Occipital lobe (tissue), 2 donors: ENCODE data around the gene UCP2. TPM values are rescaled to one million over a fixed set of nuclear protein-coding genes. Genes with fewer than 3 reads are reported as not detected.

Source experiments
- DNase-seq: peaks from one replicate; lab custom pipeline; 2025; lab: John Stamatoyannopoulos, UW
- total RNA-seq: library from RNA; depleted of rRNA; stranded (reverse); fragments of >200 nt; gene quantifications from one replicate; pipeline ENCODE4 v1.2.3, GENCODE V29; 2014

Gene UCP2, protein sequence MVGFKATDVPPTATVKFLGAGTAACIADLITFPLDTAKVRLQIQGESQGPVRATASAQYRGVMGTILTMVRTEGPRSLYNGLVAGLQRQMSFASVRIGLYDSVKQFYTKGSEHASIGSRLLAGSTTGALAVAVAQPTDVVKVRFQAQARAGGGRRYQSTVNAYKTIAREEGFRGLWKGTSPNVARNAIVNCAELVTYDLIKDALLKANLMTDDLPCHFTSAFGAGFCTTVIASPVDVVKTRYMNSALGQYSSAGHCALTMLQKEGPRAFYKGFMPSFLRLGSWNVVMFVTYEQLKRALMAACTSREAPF
- total RNA-seq: 5.0 TPM

DNA sequence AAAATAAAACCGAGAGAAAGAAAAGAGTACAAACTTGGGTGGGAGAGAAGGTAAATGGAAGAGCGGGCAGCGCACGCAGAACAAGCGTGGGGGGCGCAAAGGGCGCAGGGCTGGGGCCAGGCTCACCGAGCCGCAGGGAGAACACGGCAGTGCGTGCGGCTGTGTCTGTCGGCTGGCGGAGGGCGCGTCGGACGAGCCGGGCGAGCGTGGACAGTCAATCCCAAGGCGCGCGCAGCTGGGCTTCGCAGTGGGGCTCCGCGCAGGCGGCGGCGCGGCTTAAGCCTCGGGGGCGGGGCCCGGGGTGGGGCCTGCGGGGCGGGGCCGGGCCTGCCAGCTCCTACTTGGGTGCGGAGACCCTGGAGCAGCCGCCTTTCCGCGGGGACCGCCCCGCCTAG, at the start of gene UCP2:
Gene UCP2, minus strand, starts transcription at position 249 of the 395 bp plus-strand sequence. CDS start 4,465 bp downstream, outside the sequence.
- peak; percentile 71 for DNase-seq

DNA sequence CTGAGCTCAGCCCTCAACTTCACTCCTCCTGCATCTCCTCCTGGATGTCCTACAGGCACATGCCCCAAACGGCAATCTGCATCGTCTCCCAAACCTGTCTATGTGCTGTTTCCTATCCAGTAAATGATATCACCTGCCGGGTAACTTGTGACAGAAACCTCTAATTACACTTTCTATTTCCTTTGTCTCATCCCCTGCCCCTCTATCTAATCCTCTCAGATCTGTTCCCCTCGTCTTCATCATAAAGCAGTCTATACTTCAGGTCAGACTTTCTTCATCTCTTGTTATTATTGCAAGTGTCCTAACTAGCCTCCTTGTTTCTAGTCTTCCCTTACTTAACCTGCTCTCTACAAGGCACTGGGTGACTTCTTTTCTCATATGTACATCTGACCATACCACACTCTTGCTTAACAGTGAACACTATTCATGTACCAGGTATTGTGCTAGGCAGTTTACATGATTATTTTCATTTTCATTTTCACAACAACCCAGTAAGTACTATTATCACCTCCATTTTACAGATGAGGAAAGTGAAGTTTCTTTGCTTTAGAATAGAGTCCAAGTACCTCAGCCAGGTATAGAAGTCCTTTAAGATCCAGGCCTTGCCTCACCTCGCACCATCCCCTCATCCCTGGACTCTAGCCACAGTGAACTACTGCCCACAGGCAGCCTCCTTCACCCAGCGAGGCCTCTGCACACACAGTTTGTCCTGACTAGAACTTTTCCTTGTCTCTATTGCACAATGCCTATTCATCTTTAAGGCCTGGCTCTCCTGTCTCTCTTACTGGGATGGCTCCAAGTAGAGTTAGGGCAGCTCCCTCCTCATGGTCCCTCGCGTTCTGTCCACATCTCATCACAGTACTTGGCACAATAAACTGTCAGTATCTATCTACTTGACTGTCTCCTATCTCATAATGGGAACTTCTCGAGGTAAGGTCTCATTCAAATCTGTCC, 48.4 kb upstream of the UCP2 start:
- no peak for DNase-seq

DNA sequence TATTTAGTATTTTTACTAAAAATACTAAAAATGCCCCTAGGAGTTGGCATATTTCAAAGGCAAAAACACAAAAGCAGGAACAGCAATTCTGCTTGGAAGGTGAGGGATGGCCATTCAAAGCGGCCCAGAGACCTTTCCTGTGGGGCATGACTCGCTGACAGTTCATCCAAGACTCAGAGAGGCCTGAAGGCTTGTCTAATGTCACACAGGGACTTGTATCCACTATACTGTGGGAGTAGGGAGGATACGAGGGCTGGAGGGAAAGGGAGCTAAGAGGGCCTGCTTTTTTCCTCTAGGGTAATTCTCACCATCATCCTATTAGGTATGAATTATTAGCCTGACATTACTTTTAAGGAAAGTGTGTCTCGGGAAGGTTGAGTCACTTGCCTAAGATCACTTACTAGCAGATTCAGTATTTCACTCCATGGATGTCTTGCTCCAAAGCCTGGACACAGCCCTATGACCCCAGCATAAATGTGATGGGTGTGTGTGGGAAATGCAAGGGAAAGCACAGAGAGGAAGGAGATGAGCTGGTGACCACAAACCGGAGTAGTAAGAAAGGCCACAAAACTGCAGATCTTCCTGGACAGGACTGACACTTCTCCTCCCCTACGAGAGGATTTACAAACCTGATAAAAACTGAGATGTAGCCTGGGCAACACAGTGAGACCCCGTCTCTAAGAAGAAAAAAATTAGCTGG, 43.0 kb upstream of the UCP2 start:
- DNase-seq: no peak

DNA sequence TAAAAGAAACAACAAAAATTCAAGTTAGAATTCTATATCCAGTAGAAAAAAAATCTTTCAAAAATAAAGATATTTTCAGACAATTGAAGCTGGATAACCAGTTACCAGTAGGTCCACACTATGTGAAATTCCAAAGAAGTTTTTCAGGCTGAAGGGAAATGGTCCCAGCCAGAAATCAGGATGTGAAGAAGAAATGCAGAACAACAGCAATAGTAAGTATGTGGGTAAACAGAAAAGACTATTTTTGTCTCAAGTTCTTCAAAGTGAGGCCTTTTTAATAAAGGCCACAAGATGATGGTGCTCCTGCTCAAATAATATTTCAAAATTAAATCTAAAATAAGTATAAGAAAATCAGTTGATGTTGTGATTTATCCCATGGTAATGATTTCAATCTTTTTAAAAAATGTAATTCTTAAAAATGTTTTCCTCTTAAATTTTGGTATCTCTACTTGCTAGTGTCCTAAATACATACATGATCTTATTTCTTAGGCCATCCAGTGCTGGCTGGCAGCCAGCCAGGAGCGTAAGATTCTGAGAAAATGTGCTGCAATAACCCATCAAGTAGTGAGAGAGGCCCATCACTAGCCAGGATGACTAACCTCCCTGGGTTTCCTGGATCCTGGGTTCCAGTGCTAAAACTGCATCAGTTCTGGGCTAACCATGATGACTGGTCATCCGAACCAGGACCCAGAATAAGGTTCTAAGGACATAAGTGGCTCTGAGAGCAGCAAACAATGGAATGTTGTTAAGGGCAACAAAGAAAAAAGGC, 41.8 kb upstream of the UCP2 start:
- no peak for DNase-seq

DNA sequence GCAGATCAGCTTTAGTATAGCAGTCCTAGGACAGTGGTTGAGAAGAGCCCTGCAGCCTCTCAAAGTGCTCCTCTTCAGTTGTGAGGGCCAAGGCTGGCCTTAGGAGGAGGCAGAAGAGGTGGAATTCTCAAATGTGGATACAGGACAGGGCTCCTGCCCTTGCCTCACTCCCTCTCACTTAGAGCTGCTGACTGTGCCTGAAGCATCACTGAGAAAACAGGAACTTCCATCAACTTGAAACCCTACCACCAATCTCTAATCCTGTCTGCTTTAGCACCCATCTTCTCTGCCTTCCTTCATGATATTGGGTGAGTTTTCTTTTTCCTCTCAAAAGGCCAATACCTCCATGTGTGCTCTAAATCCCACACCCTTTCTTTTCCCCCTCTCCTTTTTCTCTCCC, 40.6 kb upstream of the UCP2 start:
- DNase-seq: no peak

DNA sequence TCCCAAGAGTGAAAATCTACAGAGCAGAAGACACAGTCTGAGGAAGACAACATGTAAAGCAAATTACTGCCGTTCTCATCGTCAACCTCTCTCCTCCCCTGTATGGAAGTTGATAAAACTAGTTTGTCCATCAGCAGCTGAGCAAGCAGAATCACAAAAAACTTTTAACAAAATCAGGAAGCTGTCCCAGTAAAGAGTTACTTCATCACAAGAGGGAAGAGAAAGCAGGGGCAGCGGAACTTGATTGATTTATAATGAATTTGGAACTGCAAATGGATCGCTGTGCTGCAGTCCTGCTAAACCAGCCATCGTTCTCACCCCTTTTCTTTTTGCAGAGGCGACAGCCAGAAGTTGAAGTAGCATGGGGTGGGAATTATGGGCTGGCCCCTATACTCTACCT, 39.9 kb upstream of the UCP2 start:
- no peak for DNase-seq

DNA sequence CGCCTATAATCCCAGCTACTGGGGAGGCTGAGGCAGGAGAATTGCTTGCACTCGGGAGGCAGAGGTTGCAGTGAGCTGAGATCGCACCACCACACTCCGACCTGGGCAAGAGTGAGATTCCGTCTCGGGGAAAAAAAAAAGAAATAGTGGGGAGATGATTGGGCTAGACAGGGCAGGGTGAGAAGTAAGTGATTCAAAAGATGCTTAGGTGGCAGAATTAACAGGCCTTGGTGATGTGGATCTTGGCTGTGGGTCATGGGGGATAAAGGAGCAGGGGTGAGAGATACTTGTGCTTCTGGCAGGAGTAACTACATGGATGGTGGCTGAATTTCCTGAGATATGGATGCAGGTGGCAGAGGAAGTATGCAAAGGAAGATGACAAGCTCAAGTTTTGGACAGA, 39.4 kb upstream of the UCP2 start:
- no peak for DNase-seq

DNA sequence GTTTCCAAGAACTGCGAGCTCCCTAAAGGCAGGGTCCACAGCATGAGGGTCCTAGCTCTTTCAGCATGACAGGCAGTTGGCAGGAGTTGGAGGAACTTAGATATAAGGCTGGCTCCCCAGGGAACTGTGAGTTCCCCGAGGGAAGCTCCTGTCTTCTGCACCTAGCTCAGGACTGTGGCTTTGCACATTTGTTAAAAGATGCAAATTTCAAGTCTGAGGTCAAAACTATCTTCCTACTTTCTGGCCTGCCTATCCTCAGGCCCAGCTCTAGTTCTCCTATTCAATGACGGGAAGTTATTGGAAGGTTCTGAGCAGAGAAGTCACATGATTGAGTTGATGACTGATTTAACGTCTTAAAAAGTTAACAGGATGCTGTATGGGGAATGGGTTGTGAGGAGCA, 37.9 kb upstream of the UCP2 start:
- no peak for DNase-seq

DNA sequence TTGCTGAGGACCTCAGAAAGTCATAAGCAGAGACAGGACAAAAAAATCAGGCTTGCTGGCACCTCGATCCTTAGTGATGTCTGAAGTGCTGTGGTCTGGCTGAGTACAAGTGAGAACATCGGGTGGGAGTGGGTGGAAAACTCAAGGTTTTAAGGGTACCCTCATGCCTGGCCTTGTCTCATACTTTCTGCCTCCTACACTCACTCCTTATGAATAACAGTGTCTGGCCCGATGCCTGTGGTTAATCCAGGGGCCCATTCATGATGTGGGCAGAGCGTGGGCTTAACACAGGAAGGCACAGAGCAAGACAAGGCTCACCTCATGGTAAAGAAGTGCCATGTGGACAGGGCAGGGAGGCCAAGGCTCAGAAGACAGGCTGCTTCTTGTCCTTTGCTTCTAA, 37.2 kb upstream of the UCP2 start:
- DNase-seq: peak; percentile 20

DNA sequence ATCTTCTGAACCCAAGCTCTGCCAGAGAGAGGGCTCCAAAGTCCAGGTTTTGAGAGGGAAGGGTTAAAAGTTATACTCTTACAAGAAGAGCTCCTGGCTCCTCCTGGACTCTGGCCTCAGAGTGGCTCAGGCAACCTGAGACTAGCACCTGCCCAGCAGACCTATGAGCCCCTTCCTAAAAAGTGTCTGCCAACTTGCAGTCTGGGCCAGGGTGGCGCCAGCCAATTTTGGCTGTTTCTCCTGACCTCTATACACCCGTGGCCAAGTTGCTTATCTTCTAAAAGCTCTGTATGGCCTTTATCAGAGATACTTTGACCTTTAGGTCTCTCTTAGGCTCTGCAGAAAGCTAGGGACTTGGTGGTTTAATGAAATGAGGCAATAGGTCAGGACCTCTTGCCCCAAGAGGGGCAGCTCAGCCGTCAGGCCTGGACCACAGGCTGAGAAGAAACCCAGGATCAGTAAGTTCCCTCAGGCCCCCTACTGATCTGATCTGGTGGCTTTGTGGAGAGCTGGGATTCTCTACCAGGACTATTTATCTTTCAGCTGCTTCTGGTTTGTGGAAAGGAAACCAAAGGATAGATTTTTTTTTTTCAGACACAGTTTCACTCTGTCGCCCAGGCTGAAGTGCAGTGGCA, 36.6 kb upstream of the UCP2 start:
- DNase-seq: no peak

DNA sequence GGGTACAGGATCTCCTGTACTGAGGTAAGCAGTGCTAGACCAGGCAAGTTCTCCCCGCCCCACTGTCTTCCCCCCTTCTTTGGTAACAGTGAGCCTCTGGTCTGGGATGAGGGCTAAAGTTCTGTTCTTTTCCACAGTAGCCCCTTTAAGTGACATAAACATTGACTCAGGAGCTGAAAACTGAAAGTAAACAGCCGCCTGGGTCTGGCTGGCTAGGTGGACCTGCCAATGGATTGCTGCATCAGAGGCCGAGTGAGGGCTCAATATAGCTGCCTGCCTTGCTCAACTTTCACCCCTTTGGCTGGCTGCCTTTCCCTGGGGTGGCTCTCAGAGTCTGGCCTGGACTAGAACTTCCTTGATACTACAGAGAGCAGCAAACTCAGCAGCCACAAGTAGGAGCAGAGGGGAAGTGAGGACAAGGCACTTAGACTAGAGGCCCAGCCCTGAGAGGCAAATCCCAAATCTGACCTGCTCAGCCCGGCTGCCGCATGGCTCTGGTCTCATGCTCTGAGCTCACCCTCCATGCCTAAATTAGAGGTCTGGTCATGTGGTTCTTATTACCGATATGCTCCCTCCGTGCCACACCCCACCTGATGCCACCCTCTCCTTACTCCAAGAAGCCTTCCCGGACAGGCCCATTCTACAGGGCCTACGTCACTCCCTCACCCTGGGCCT, 35.8 kb upstream of the UCP2 start:
- DNase-seq: peak; percentile 40

DNA sequence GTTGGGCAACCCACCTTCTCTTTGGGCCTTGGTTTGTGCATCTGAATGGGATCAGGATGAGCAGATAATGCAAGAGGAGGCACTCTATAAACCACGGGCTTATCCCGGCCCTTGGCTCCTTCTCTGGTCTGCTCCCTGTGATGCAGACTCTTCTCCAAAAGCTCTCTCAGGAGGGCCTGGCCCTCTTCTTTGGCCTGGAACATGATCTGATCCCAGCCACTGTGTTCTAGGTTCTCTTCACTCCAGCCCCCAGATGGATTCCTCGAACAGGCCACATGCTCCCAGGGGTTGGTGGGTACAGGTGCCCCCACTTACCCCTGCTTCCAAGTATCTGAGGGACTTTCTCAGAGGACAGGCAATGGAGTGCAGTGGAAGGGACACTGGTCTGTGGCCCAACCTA, 35.0 kb upstream of the UCP2 start:
- no peak for DNase-seq

DNA sequence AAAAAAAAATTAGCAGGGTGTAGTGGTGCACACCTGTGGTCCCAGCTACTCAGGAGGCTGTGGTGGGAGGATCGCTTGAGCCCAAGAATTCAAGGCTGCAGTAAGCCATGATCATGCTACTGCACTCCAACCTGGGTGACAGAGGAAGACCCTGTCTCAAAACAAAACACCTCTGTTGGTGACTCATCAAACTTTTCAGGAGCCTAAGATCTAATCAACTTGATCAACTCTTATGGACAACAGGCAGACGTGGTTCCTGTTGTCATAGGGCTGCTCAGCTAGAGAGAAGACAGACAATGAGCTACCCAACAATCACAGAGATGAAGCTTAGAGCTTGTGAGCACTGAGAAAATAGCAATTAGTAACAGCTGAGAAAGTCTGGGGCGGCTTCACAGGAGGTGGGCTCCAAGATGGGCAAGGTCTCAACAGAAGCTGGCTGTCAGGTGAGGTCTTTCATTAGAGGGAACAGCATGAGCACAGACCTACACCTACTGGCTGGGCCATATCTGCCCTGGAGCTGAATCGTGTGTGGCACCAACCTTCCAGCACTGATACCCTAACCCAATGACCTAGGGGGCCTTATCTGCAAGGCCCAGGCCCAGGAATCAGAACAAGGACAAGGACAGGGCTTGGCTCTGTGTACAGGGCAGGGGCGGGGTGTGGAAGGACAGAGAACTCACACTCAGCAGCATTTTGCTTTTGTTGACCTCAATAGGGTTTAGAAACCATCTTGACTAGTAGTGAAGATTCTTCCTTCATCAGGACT, 33.5 kb upstream of the UCP2 start:
- DNase-seq: no peak

DNA sequence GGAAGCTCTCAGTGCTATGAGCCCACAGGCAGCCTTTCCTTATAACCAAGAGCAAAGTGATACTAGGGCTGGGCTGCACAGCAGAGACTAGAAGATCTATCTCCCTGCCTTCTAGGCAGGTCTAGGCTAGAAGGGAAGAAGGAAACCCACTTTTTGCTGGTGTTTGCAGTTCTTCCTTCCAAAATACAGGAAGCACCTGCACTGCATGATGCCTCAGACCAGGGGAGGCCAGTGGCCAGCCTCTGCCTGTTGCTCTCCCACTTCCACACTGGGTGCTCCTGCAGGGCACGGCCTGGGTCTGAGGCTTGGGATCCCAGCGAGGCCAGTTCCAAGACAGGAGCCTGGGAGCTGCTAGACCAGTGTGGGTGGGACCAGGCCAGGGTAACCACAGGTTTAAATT, 32.2 kb upstream of the UCP2 start:
- DNase-seq: no peak

DNA sequence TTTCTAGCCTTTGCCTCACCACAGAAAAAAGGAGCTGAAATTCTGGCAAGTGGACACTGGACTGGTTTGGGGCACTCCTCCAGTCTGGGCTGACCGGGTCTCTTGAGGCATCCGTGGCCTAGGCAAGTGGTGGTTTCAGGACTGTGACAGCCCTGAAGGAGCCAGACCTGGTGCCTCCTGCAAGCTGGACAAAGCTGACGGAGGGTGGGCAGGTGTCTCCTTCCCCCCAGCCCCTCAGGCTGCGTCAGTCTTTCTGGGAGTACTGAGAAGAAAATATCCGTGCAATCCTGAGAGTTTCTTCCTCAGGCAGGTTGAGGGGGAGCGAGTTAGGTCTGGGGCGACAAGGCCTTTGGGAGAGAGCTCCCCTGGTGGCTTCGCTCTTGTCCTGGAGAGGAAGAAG, 30.5 kb upstream of the UCP2 start:
- DNase-seq: no peak

DNA sequence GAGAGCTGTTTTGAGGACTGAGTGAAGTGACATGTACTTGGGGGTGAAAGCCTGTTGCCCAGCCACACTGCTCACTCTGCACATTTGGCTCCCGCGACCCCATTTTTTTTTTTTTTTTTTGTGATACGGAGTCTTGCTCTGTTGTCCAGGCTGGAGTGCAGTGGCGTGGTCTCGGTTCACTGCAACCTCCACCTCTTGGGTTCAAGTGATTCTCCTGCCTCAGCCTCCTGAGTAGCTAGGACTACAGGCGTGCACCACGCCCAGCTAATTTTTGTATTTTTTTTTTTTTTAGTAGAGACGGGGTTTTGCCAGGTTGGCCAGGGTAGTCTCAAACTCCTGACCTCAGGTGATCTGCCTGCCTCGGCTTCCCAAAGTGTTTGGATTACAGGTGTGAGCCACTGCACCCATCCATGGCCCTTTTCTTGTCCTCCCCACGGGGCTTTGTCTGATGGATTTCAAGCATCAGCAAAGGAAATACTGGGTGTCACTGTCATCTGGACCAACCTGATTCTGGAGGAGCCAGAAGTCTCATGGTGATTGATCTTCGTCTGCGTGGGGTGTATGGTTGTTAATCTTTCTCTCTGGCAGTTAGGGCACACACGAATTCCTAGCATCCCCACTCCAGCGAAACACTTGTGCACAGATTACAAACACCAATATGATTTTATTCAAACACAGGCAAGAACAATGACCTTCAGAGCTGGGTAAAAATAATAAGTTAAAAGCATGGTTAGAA, 29.6 kb upstream of the UCP2 start:
- no peak for DNase-seq

DNA sequence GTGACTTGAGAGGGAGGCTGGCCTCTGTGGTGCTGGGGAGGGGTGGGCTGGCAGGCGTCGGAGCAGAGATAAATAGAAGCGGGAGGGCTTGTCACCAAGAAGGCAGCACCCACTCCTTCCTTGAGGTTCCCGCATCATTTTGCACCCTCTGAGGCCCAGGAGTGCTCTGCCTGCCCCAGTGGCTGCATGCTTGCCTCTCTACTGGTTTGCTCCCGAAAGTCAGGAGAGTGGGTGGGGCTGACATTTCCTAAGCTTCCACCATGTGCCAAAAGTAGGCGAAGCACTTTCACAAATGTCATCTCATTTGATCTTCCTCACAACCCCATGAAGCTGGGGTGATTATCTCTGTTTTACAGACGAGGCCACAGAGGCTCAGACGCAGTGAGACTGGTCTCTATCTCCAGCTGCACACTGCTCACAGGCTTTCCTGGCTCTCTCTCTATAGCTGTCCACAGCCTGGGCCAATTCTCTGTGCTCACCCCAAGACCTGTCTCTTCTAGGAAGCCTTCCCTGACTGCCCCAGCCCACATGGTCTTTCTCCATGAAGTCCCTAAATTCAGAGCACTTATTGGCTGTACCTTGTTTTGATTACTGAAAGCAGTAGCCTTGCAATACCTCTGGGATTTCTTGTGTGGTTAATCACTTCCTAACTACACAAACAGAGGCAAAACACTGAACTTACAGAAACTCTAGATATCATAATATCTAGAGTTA, 28.9 kb upstream of the UCP2 start:
- no peak for DNase-seq
